Keratinocyte (primary cell): ENCODE measurements around the gene C16orf95.

ENCODE experiments used
- EZH2 ChIP-seq: IDR thresholded peaks from one replicate; pipeline ENCODE4 v1.6.1; 2012; ENCODE audit warnings: inconsistent platforms, mild to moderate bottlenecking, low read length, moderate library complexity
- TF ChIP-seq, protein P1 (sequence below), 3 experiments: IDR thresholded peaks in 1 of 3; conservative IDR thresholded peaks in 1 of 3; optimal IDR thresholded peaks in 1 of 3; 2 replicates in 2 of 3; 3 replicates in 1 of 3; pipeline versions ENCODE3 to v1.5.1; 2011; ENCODE audit warnings: low read length in 3 of 3, mild to moderate bottlenecking in 3 of 3, moderate library complexity in 2 of 3, control low read depth in 1 of 3, inconsistent platforms in 1 of 3; ENCODE audit not compliant: insufficient read depth in 2 of 3; ENCODE audit errors: extremely low read depth in 1 of 3

DNA sequence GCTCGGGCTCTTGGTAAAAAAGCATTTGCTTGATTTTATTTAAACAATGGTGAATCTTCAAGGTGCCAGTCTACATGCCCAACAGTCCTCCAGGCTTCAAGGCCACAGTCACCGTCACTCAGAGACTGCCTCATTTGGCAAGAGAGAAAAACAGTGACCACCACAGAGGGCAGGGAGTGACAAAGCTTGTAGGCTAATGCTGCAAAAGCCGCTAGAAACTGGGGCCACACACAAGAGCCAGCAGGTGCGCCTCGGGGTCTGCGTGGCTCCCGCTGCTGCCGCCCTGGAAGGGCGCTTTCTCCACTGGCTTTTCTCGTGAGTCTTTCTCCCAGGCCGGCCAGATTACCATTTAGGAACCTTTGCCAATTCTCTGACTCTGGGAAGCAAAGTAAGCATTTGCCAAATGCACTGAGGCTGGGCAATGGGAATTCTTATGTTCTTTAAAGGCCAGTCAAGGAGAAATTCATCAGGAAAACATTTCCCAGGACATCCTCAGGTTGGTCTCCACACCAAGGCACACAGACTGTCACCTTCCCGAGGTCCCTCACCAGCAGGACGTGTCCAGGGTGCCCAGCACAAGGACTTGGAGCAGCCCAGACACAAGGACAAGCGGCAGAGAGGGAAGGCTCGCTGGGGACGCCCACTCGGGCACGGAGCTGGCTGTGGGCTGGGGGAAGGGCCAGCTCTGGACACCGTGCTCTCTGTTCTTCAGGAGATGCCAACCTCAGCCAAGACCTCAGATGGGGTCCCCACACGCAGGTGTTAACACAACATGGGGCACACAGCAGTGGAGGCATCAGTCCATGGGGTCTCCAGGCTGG is 12.5 kb upstream of the C16orf95 start:
- TF ChIP-seq, protein P1, sequence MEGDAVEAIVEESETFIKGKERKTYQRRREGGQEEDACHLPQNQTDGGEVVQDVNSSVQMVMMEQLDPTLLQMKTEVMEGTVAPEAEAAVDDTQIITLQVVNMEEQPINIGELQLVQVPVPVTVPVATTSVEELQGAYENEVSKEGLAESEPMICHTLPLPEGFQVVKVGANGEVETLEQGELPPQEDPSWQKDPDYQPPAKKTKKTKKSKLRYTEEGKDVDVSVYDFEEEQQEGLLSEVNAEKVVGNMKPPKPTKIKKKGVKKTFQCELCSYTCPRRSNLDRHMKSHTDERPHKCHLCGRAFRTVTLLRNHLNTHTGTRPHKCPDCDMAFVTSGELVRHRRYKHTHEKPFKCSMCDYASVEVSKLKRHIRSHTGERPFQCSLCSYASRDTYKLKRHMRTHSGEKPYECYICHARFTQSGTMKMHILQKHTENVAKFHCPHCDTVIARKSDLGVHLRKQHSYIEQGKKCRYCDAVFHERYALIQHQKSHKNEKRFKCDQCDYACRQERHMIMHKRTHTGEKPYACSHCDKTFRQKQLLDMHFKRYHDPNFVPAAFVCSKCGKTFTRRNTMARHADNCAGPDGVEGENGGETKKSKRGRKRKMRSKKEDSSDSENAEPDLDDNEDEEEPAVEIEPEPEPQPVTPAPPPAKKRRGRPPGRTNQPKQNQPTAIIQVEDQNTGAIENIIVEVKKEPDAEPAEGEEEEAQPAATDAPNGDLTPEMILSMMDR (optimal IDR thresholded peaks at IDR 0.05 in 1 of 3, IDR thresholded peaks at IDR 0.05 in 1 of 3, conservative IDR thresholded peaks at IDR 0.05 in 1 of 3; ENCODE audit: extremely low read depth in 1 of 3, insufficient read depth in 2 of 3, low read length in 3 of 3): no peak
- no peak for TF ChIP-seq EZH2
